Mesodermal cell (in vitro differentiated cells): ENCODE data around the gene EEF2K.

ENCODE experiments used
- H3K27ac ChIP-seq: 2 replicates; pipeline ENCODE4 v1.7.0; 2013; ENCODE audit warnings: mild to moderate bottlenecking, low read depth, low read length, moderate library complexity; ENCODE audit not compliant: severe bottlenecking
- H3K36me3 ChIP-seq: 2 replicates; pipeline ENCODE4 v1.7.1; 2013; ENCODE audit warnings: mild to moderate bottlenecking, low read length, moderate library complexity; ENCODE audit not compliant: control insufficient read depth, insufficient read depth
- H3K4me1 ChIP-seq: one replicate; pipeline ENCODE4 v1.7.1; 2013; ENCODE audit warnings: mild to moderate bottlenecking, low read length; ENCODE audit not compliant: insufficient read depth, control insufficient read depth, poor library complexity, severe bottlenecking
- H3K4me3 ChIP-seq: 2 replicates; pipeline ENCODE4 v1.7.0; 2013; ENCODE audit warnings: low read length, control low read depth, mild to moderate bottlenecking; ENCODE audit not compliant: insufficient read depth, poor library complexity, severe bottlenecking; ENCODE audit errors: extremely low read depth
- H3K9me3 ChIP-seq: 2 replicates; pipeline ENCODE4 v1.7.1; 2013; ENCODE audit warnings: mild to moderate bottlenecking, low read length, moderate library complexity; ENCODE audit not compliant: control insufficient read depth
- WGBS, 2 experiments: methylation state at CpG; one replicate each; pipeline ENCODE4 v1.1.5; 2013; ENCODE audit warnings: missing lambda C conversion rate in 2 of 2; ENCODE audit not compliant: insufficient coverage in 2 of 2; 5-methylcytosine and 5-hydroxymethylcytosine counted together

The EEF2K gene

GRCh38 chr16:22253272-22253671 lies 47.2 kb downstream of the EEF2K start:
- Histone ChIP-seq H3K27ac (no peak overlapping the region), H3K36me3 (peaks cover 56% of the 10 kb centered on the region), H3K4me3 (no peak overlapping the region), H3K9me3 (peaks cover 7% of the 10 kb centered on the region), H3K4me1 (no peaks in the 10 kb centered on the region)
- 93 to 100% methylated on average over 5 of the region's 5 CpGs for WGBS, 2 experiments

DNA sequence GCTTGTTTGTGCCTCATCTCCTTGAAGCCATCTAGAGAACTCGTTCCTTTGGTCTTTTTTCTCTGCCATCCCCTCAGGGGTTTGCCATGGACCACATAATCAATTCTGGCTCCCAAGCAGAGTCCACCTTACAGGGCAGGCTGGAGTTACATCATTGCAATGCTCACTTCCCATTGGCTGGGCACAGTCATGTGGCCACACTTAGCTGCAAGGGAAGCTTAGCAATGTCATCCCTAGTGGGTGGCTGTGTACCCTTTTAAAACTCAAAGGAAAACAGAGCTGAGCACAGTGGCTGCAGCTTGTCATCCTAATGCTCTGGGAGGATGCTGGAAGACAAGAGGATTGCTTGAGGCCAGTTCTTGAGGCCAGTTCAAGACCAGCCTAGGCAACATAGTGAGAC lies 49.3 kb downstream of the EEF2K start:
- 100% methylated on average over 1 of the region's 1 CpG; no CpG with 5 or more reads in 1 of the 2 experiments for WGBS, 2 experiments

DNA sequence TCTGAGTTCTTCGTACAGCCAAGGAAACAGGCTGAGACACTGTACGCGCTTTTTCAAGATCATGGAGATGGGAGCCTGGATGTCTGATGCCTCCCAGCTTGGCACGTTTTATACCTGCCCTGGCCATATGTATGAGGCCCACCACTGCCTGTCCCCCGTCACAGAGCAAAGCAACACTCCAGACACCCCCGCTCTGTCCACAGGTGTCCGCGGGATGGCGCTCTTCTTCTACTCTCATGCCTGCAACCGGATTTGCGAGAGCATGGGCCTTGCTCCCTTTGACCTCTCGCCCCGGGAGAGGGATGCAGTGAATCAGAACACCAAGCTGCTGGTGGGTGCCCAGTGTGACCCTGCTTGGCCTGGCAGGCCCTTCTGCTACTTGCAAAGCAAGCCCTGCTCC lies 51.4 kb downstream of the EEF2K start:
- H3K36me3 ChIP-seq = peaks cover 61% of the 10 kb centered on the region
- peaks cover 7% of the 10 kb centered on the region for H3K9me3 ChIP-seq
- 95% methylated on average over 13 of the region's 13 CpGs for WGBS, 2 experiments
- no peak overlapping the region for H3K4me3 ChIP-seq
- H3K4me1 ChIP-seq = peaks cover under 1% of the 10 kb centered on the region
- no peak overlapping the region for H3K27ac ChIP-seq

More for the DNA sequence above, 49.3 kb downstream of the EEF2K start:
- H3K4me3 ChIP-seq = no peak overlapping the region
- peaks cover 69% of the 10 kb centered on the region for H3K36me3 ChIP-seq
- H3K27ac ChIP-seq = no peak overlapping the region
- peaks cover 7% of the 10 kb centered on the region for H3K9me3 ChIP-seq
- H3K4me1 ChIP-seq = no peaks in the 10 kb centered on the region

DNA sequence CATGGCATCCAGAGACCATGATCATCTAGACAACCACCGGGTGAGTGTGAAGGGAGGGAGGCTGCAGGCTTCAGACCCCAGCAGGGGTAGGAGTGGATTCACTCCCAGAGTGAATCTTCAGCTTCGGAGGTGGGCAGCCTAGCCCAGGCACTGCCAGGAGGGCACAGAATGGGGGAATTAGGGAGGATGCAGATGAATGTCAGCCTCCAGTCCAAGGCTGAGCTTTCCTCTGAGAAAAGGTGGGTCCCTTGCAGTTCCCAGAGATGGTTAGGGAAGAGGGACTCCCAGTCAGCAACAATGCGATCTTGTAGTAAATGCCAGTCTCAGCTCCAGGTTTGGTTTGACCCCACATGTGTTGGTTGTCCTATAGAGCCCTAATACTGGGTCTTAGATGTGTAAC lies 54.4 kb downstream of the EEF2K start:
- H3K4me3 ChIP-seq = no peak overlapping the region
- H3K36me3 ChIP-seq = peaks cover 43% of the 10 kb centered on the region
- peaks cover 6% of the 10 kb centered on the region for H3K4me1 ChIP-seq
- no peak overlapping the region for H3K27ac ChIP-seq
- 100% methylated on average over 3 of the region's 3 CpGs for WGBS, 2 experiments
- H3K9me3 ChIP-seq = peaks cover under 1% of the 10 kb centered on the region

DNA sequence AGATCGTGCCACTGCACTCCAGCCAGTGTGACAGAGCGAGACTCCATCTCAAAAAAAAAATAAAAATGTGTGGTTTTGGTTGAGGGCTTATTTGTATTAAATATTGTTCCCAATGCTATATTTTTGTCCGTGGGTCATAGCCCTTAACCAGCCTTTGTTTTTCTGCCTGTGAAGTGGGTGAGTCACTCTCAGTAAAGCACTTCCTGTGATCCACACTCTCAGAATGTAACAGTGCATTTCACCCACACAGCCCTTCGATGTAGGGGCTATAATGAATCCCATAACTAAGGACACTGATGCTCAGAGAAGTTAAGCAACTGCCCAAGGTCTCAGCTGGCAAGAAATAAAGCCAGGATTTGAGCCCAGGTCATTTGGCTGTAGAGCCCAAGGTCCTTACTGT lies 56.4 kb downstream of the EEF2K start:
- H3K36me3 ChIP-seq = peaks cover 40% of the 10 kb centered on the region
- 90 to 94% methylated on average over 3 to 4 of the region's 4 CpGs for WGBS, 2 experiments
- no peak overlapping the region for H3K27ac ChIP-seq
- H3K4me3 ChIP-seq = no peak overlapping the region
- H3K4me1 ChIP-seq = peaks cover 7% of the 10 kb centered on the region
- H3K9me3 ChIP-seq = no peaks in the 10 kb centered on the region

DNA sequence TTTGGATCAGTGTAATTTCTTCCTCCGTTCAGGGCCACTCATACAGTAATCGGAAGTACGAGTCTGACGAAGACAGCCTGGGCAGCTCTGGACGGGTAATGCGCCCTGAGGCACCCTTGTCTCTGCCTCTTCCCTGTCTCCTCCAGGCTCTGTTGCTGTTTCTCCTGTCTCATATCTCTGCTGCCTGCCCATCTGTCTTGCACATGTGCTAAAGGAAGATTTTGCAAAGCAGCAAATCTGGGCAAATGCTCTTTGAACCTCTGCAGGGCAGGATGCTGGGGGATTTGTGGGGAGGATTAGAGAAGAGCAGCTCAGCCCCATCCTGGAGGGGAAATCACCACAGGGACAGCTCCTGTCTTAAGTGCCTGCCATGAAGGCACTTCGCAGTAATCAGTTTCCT lies 58.7 kb downstream of the EEF2K start:
- 87 to 88% methylated on average over 6 to 7 of the region's 7 CpGs for WGBS, 2 experiments
- no peaks in the 10 kb centered on the region for H3K9me3 ChIP-seq

GRCh38 chr16:22265351-22265750 lies 59.3 kb downstream of the EEF2K start:
- Histone ChIP-seq H3K36me3 (peaks cover 30% of the 10 kb centered on the region), H3K27ac (no peak overlapping the region), H3K9me3 (no peaks in the 10 kb centered on the region), H3K4me1 (peaks cover 7% of the 10 kb centered on the region), H3K4me3 (no peak overlapping the region)
- 86 to 98% methylated on average over 4 of the region's 5 CpGs for WGBS, 2 experiments

More for the DNA sequence above, 58.7 kb downstream of the EEF2K start:
- H3K36me3 ChIP-seq = peaks cover 31% of the 10 kb centered on the region
- H3K27ac ChIP-seq = no peak overlapping the region
- H3K4me3 ChIP-seq = no peak overlapping the region
- peaks cover 7% of the 10 kb centered on the region for H3K4me1 ChIP-seq

DNA sequence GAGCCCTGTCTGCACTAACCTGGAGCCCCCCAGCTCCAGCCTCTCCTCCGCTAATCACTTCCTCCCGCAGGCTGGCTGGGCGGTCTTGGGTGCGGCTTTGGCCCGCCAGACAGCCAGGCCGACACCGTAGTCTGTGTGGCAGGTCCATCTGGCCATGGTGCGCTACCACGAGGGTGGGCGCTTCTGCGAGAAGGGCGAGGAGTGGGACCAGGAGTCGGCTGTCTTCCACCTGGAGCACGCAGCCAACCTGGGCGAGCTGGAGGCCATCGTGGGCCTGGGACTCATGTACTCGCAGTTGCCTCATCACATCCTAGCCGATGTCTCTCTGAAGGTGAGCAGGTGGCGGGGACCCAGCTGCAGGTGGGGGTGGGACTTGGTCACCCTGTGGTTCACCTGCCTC lies 60.5 kb downstream of the EEF2K start:
- peaks cover 28% of the 10 kb centered on the region for H3K36me3 ChIP-seq
- 98 to 99% methylated on average over 16 to 17 of the region's 19 CpGs for WGBS, 2 experiments

DNA sequence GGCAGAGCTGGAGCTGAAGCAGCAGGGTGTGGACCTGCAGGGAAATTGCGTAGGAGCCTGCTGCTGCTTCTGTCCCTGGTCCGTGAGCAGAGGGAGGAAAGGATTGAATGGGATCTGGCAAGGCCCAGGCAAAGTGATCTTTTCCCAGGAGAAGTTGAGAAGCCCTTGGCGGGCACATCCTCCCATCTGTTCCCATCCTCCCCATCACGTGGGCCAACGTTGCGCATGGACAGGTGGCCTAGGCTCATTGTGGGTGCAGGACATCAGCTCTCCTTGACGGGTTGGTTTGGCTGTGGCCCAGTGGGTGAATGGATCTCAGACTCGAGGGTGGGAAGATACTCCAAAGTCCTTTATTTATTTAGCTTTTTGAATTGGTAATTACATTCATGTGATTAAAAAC lies 61.7 kb downstream of the EEF2K start:
- WGBS, 2 experiments = 83 to 89% methylated on average over 4 to 7 of the region's 8 CpGs
- H3K4me1 ChIP-seq = peaks cover 3% of the 10 kb centered on the region
- H3K4me3 ChIP-seq = no peak overlapping the region
- H3K9me3 ChIP-seq = no peaks in the 10 kb centered on the region
- no peak overlapping the region for H3K27ac ChIP-seq
- H3K36me3 ChIP-seq = peaks cover 24% of the 10 kb centered on the region

More for the DNA sequence above, 60.5 kb downstream of the EEF2K start:
- Histone ChIP-seq H3K4me1 (peaks cover 7% of the 10 kb centered on the region), H3K27ac (no peak overlapping the region), H3K9me3 (no peaks in the 10 kb centered on the region), H3K4me3 (no peak overlapping the region)

GRCh38 chr16:22270525-22270924 lies 64.4 kb downstream of the EEF2K start:
- Histone ChIP-seq H3K36me3 (peaks cover 43% of the 10 kb centered on the region), H3K4me1 (no peaks in the 10 kb centered on the region), H3K4me3 (no peak overlapping the region), H3K27ac (no peak overlapping the region), H3K9me3 (no peaks in the 10 kb centered on the region)
- WGBS, 2 experiments = 100% methylated on average over 2 of the region's 3 CpGs; no CpG with 5 or more reads in 1 of the 2 experiments

DNA sequence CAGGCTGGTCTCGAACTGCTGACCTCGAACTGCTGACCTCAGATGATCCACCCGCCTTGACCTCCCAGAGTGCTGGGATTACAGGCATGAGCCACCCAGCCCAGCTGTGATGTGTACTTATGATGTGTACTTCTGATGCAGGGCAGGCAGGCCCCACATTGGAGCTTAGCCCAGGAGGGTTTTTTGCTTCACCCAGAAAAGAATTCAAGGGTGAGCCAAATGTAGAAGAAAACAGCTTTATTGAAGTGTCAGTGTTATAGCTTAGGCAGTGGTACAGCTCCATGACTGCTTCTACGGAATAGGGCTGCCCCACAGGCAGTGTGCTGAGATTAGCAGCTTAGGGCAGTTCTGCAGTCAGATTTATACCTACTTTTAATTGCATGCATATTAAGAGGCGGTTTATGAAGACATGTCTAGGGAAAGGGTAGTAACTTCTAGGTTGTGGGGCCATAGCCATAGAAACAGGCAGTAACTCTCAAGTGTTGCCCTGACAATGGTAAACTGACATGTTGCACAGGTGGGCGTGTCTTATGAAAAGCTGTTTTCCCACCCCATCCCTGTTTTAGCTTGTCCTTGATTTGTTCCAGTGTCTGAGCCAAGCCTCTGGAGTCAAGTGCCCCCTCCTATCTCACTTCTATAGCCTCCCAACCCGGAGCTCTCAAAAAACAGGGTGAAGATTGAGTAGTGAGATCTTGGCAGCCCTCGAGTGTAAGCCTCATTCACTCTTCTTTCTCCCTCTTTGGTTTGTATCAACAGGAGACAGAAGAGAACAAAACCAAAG lies 67.0 kb downstream of the EEF2K start:
- H3K9me3 ChIP-seq = no peaks in the 10 kb centered on the region
- 95 to 96% methylated on average over 4 to 6 of the region's 8 CpGs for WGBS, 2 experiments
- peaks cover 43% of the 10 kb centered on the region for H3K36me3 ChIP-seq
- no peaks in the 10 kb centered on the region for H3K4me1 ChIP-seq
- no peak overlapping the region for H3K27ac ChIP-seq
- no peak overlapping the region for H3K4me3 ChIP-seq
